ENCODE data around the gene MOB1A. TPM values are rescaled to one million over a fixed set of nuclear protein-coding genes. Genes with fewer than 3 reads are reported as not detected.

The MOB1A gene
- total and polyA plus RNA-seq, 2 of the 13 experiments (the other 11 are each of a cell fraction or from before 2014, with no cell fraction given): 48.2 to 139 TPM

GRCh38 chr2:74198461-74199274, 20.0 kb upstream of the MOB1A start, which contains the start of gene MTHFD2 (continued):
- TF ChIP-seq SNAPC4 (CRISPR knock-in tag; IDR thresholded peaks at IDR 0.05) (peak; percentile 94), NAIF1 (CRISPR knock-in tag; IDR thresholded peaks at IDR 0.05; ENCODE audit: borderline replicate concordance) (no peak), ZBTB33 (CRISPR knock-in tag; IDR thresholded peaks at IDR 0.05) (peak; percentile 21), POLR2A (IDR thresholded peaks at IDR 0.05; ENCODE audit: insufficient read depth in 1 of 2, low read depth in 2 of 2, low read length in 2 of 2) (peak; percentile 96 to 99), CC2D1A (CRISPR knock-in tag; IDR thresholded peaks at IDR 0.05) (no peak), TAF1 (CRISPR knock-in tag; IDR thresholded peaks at IDR 0.05) (peak; percentile 95), CREM (IDR thresholded peaks at IDR 0.05) (peak; percentile 51; the same call in 1 of the 2 replicates), CREM (CRISPR knock-in tag; IDR thresholded peaks at IDR 0.05) (no peak), HES4 (CRISPR knock-in tag; IDR thresholded peaks at IDR 0.05; ENCODE audit: borderline replicate concordance) (peak; percentile 89), RFX3 (CRISPR knock-in tag; IDR thresholded peaks at IDR 0.05) (no peak), NFE2 (CRISPR knock-in tag; IDR thresholded peaks at IDR 0.05) (no peak), MZF1 (CRISPR knock-in tag; IDR thresholded peaks at IDR 0.05; ENCODE audit: borderline replicate concordance) (no peak), NR2F2 (IDR thresholded peaks at IDR 0.05; ENCODE audit: borderline replicate concordance, low read depth) (no peak), HDAC2 (CRISPR knock-in tag; IDR thresholded peaks at IDR 0.05) (peak; percentile 41; the same call in 1 of the 2 replicates), SRSF9 (IDR thresholded peaks at IDR 0.05; ENCODE audit: borderline replicate concordance, insufficient read depth, low read depth, low read length, poor library complexity, severe bottlenecking) (no peak), MEIS2 (CRISPR knock-in tag; IDR thresholded peaks at IDR 0.05) (peak; percentile 83), HINFP (CRISPR knock-in tag; IDR thresholded peaks at IDR 0.05; ENCODE audit: low read depth) (peak; percentile 77; the same call in 1 of the 2 replicates), ZNF7 (CRISPR knock-in tag; IDR thresholded peaks at IDR 0.05) (0 out of 2 replicates have a peak, but pooled peaks have one; percentile 34), MEIS1 (CRISPR knock-in tag; IDR thresholded peaks at IDR 0.05; ENCODE audit: borderline replicate concordance) (peak; percentile 56; the same call in 1 of the 2 replicates), AGO1 (IDR thresholded peaks at IDR 0.05; ENCODE audit: low read depth, low read length, poor library complexity, severe bottlenecking) (no peak), HOXA3 (CRISPR knock-in tag; IDR thresholded peaks at IDR 0.05) (peak; percentile 76), MIER2 (CRISPR knock-in tag; IDR thresholded peaks at IDR 0.05) (0 out of 2 replicates have a peak, but pooled peaks have one; percentile 33)
